ENCODE measurements around the gene GOLPH3. TPM values are rescaled to one million over a fixed set of nuclear protein-coding genes. Genes with fewer than 3 reads are reported as not detected.

The GOLPH3 gene
- total RNA-seq, 1 experiment from 2014 or later, result 98.7 TPM

DNA sequence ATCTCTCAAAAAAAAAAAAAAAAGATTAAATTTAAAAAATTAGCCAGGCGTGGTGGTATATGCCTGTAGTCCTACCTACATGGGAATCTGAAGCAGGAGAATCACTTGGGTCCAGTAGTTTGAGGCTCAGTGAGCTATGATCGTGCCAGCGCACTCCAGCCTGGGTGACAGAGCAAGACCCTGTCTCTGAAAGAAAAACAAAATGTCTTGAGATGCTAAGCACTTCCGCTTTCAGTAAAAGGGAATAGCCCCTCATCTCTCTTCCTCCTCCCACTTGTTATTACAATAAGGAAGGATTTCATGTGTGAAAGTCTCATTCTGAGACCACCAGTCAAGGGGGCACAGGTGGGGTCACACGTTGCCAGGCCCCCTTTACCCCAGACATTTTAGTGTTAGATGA, 79.4 kb downstream of the GOLPH3 start:
- no peak overlapping the region for H3K23ac ChIP-seq (ENCODE audit: insufficient read length, low read depth, low read length)
- no peak overlapping the region for H2BK20ac ChIP-seq (ENCODE audit: low read depth, low read length, poor library complexity, severe bottlenecking)
- H3K27me3 Mint-ChIP-seq (ENCODE audit: low read depth), result no peaks in the 10 kb centered on the region
- H3K9me3 Mint-ChIP-seq, result no peaks in the 10 kb centered on the region
- TF ChIP-seq, protein P1, sequence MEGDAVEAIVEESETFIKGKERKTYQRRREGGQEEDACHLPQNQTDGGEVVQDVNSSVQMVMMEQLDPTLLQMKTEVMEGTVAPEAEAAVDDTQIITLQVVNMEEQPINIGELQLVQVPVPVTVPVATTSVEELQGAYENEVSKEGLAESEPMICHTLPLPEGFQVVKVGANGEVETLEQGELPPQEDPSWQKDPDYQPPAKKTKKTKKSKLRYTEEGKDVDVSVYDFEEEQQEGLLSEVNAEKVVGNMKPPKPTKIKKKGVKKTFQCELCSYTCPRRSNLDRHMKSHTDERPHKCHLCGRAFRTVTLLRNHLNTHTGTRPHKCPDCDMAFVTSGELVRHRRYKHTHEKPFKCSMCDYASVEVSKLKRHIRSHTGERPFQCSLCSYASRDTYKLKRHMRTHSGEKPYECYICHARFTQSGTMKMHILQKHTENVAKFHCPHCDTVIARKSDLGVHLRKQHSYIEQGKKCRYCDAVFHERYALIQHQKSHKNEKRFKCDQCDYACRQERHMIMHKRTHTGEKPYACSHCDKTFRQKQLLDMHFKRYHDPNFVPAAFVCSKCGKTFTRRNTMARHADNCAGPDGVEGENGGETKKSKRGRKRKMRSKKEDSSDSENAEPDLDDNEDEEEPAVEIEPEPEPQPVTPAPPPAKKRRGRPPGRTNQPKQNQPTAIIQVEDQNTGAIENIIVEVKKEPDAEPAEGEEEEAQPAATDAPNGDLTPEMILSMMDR (conservative IDR thresholded peaks at IDR 0.05), result no peak
- H3T11ph ChIP-seq (ENCODE audit: low read length), result no peak overlapping the region
- no peak overlapping the region for H4K5ac ChIP-seq (ENCODE audit: insufficient read length, low read depth, low read length)
- H2AFZ ChIP-seq (ENCODE audit: low read length), result no peak overlapping the region
- no peak overlapping the region for H2AK5ac ChIP-seq (ENCODE audit: insufficient read length, low read length)
- H2BK120ac ChIP-seq (ENCODE audit: low read depth, low read length, poor library complexity, severe bottlenecking), result no peak overlapping the region
- H3K4ac ChIP-seq (ENCODE audit: low read depth, low read length), result no peak overlapping the region
- H3K27me3 ChIP-seq (ENCODE audit: insufficient read depth, low read length), result no peaks in the 10 kb centered on the region
- no peak overlapping the region for H3K56ac ChIP-seq (ENCODE audit: insufficient read length, low read depth, low read length)
- no peak overlapping the region for H4K8ac ChIP-seq (replicated peaks; ENCODE audit: insufficient read length, low read depth, low read length)
- H3K79me1 ChIP-seq (ENCODE audit: insufficient read depth, low read depth, low read length, poor library complexity, severe bottlenecking), result no peaks in the 10 kb centered on the region
- no peaks in the 10 kb centered on the region for H3K79me2 ChIP-seq (ENCODE audit: insufficient read depth, low read length)
- DNase-seq, result no peak
- H3K4me1 Mint-ChIP-seq, result peaks cover 11 to 14% of the 10 kb centered on the region in 2 experiments
- no CpG with 5 or more reads among the region's 5 CpGs for WGBS (ENCODE audit: extremely low coverage, insufficient read length, low lambda C conversion rate)
- H3K27ac ChIP-seq (ENCODE audit: insufficient read length, low read depth, low read length), result no peak overlapping the region
- no peak overlapping the region for H2BK5ac ChIP-seq (ENCODE audit: insufficient read length, low read length)
- peak overlapping the region in 1 of 3 experiments; percentile 57; a peak in 1 of 7 replicates for H3K27ac Mint-ChIP-seq
- H4K91ac ChIP-seq (ENCODE audit: insufficient read length, low read depth, low read length), result no peak overlapping the region
- H3K4me1 ChIP-seq (ENCODE audit: insufficient read depth, low read length), result no peaks in the 10 kb centered on the region
- H4K20me1 ChIP-seq (ENCODE audit: control insufficient read depth, insufficient read depth, insufficient read length), result no peaks in the 10 kb centered on the region
- no peak overlapping the region for H3K9ac ChIP-seq (ENCODE audit: extremely low read depth, insufficient read length, low read length)
- peaks cover 0 to 56% (median 5%) of the 10 kb centered on the region in 3 experiments; a peak in 4 of 7 replicates for H3K36me3 Mint-ChIP-seq (ENCODE audit: insufficient read depth in 1 of 3, low read depth in 3 of 3)
- no peak overlapping the region for H3K4me3 Mint-ChIP-seq
- H3K4me2 ChIP-seq (ENCODE audit: insufficient read depth, insufficient read length, low read length), result no peak overlapping the region
- H3K14ac ChIP-seq (ENCODE audit: insufficient read depth, low read length), result no peak overlapping the region
- H3K23me2 ChIP-seq (ENCODE audit: insufficient read length, low read depth, low read length, poor library complexity, severe bottlenecking), result no peaks in the 10 kb centered on the region
- no peak overlapping the region for H2BK15ac ChIP-seq (ENCODE audit: low read depth, low read length)
- H3K18ac ChIP-seq (ENCODE audit: insufficient read length, low read depth, low read length), result no peak overlapping the region
- no peak overlapping the region for H2BK12ac ChIP-seq (ENCODE audit: insufficient read length, low read depth, low read length)
- no peaks in the 10 kb centered on the region for H3K9me3 ChIP-seq (ENCODE audit: control insufficient read depth, low read depth, low read length)

All from H9 (cell line).